NT2/D1 (cell line): ENCODE measurements around the gene C11orf97.

Source experiments
- SUZ12 ChIP-seq: IDR thresholded peaks from 2 replicates; pipeline ENCODE4 v1.6.1; 2011; ENCODE audit not compliant: insufficient read length, insufficient read depth; ENCODE audit errors: extremely low read depth
- YY1 ChIP-seq: IDR thresholded peaks from 2 replicates; pipeline ENCODE4 v1.6.1; 2011; ENCODE audit not compliant: insufficient read length, insufficient read depth
- ZNF274 ChIP-seq: IDR thresholded peaks from 2 replicates; pipeline ENCODE4 v1.6.1; 2011; ENCODE audit warnings: mild to moderate bottlenecking, low read depth, low read length

GRCh38 chr11:94537031-94537600, 24.9 kb downstream of the C11orf97 start:
- no peak for TF ChIP-seq ZNF274
- TF ChIP-seq SUZ12 = no peak
- no peak for TF ChIP-seq YY1
